ENCODE measurements around the gene CACNA1I.

The CACNA1I gene

DNA sequence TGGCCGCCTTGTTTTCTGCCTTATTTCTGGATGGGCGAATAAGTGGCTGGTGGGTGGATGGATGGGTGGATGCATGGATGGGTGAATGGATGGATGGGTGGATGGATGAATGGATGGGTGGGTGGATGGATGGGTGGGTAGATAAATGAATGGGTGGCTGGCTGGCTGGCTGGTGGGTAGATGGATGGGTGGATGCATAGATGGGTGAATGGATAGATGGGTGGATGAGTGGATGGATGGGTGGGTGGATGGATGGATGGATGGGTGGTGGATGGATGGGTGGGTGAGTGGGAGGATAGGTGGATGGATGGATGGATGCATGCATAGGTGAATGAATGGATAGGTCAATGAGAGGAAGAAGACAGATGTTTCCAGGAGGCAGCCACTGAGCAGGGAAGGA is 98.9 kb downstream of the CACNA1I start:
- DNase-seq (ENCODE audit: low read depth in 2 of 2): no peak

DNA sequence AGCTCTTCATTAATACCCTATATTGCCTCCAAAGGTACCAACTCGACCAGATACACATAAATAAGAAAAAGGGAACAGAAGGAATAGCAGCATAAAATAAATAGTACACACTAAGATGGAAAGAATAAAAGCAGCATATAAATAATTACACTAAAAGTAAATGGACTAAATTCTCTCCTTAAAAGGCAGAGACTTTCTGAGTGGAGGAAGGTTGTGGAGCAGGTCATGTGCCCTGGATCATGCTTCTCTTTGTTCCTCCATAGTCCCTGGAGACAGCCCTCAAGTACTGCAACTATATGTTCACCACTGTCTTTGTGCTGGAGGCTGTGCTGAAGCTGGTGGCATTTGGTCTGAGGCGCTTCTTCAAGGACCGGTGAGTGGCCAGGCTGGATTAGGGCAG is 101.4 kb downstream of the CACNA1I start:
- no peak for DNase-seq (ENCODE audit: low read depth in 2 of 2)

DNA sequence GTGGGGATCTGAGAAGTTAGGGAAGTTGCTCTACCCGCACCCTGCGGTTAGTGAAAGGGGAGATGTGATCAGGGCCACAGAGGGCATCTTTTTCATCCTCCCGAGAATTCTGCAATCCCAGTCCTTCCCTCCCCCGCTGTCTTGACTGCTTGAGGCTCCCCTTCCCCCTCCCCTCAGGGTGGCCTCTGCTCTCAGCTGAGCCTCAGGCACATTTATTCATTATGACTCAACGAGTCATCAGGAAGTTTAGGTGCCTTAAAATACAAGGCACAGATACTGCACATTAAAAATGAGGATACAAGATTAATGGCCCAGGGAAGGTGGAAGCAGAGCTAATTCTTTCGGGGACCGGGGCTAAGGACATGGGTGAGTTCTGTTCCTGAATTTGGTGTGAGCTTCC is 104.0 kb downstream of the CACNA1I start:
- no peak for DNase-seq (ENCODE audit: low read depth in 2 of 2)

DNA sequence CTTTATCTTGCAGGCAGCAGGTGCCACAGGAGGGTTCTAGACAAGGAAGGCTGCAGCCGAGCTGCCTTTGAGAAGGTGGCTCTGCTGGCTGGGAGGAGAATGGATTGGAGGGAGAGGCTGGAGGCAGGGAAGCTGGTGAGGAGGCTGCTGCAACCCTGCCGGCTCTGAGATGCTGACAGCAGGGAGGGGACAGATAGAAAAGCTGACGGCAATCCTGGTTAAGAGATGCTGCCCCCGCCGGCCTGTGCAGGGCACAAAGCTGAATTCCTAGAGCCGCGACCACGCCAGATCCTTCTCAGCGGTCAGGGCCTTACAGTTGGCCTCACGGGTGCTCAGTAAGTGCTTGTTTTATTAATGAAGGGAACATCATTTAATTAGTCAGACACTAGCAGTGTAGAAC is 105.4 kb downstream of the CACNA1I start:
- no peak for DNase-seq (ENCODE audit: low read depth in 2 of 2)

DNA sequence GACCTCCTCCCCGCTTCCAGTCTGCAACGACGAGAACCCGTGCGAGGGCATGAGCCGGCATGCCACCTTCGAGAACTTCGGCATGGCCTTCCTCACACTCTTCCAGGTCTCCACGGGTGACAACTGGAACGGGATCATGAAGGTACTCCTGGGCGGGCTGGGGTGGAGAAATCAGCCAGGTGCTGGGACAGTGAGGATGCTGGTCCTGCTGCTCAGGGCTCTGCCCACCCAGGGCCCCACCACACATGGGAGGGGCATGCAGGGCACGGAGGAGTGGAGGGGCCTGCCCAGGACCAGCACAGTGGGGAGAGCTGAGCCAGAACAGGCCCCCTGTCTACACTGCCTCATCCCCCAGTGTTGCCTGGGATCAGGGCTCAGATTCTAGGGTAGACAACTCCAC is 107.4 kb downstream of the CACNA1I start:
- DNase-seq (ENCODE audit: low read depth in 2 of 2): no peak

DNA sequence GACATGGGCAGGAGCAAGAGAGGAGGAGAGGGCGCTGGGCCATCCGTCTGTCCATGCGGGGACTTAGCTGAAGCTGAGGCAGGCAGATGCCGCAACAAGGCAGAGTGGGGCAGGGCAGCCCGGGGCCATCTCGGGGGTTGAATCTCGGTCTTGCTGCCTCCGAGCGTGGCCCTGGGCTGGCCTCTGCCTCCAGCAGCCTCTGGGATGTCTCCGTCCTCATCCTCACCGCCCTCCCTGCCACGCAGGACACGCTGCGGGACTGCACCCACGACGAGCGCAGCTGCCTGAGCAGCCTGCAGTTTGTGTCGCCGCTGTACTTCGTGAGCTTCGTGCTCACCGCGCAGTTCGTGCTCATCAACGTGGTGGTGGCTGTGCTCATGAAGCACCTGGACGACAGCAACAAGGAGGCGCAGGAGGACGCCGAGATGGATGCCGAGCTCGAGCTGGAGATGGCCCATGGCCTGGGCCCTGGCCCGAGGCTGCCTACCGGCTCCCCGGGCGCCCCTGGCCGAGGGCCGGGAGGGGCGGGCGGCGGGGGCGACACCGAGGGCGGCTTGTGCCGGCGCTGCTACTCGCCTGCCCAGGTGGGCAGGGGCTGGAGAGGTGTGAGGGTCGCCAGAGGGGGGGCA is 108.4 kb downstream of the CACNA1I start:
- no peak for DNase-seq (ENCODE audit: low read depth in 2 of 2)

DNA sequence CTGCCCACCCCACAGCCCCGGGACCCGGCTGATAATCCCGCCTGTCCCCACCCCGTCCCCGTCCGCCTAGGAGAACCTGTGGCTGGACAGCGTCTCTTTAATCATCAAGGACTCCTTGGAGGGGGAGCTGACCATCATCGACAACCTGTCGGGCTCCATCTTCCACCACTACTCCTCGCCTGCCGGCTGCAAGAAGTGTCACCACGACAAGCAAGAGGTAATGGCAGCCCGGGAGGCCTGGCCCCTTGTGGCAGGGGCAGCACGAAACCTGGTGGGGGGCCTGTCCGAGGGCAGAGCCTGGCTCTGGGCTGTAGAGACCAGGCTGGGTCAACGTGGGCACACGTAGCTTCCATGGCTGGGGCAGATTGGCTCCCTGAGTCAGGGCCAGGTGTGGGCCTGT is 109.1 kb downstream of the CACNA1I start:
- no peak for DNase-seq (ENCODE audit: low read depth in 2 of 2)

DNA sequence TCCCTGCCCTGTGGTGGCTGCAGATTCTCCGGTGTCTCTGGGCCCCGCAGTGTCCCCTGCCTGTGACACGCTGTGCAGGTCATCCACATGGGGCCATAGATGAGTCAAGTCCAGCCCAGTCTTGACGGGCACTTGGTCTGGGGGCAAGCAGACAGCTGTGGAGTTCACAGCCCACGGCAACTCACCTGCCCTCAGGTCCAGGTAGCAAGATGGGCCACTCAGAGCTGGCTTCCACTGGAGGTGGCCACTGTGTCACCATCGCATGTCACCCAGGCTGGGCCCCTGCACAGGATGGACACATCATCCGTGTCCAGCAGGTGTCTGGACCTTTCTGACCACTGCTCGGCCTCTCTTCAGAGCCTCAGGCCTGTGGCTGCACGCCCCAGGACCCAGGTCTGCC is 109.9 kb downstream of the CACNA1I start:
- no peak for DNase-seq (ENCODE audit: low read depth in 2 of 2)

DNA sequence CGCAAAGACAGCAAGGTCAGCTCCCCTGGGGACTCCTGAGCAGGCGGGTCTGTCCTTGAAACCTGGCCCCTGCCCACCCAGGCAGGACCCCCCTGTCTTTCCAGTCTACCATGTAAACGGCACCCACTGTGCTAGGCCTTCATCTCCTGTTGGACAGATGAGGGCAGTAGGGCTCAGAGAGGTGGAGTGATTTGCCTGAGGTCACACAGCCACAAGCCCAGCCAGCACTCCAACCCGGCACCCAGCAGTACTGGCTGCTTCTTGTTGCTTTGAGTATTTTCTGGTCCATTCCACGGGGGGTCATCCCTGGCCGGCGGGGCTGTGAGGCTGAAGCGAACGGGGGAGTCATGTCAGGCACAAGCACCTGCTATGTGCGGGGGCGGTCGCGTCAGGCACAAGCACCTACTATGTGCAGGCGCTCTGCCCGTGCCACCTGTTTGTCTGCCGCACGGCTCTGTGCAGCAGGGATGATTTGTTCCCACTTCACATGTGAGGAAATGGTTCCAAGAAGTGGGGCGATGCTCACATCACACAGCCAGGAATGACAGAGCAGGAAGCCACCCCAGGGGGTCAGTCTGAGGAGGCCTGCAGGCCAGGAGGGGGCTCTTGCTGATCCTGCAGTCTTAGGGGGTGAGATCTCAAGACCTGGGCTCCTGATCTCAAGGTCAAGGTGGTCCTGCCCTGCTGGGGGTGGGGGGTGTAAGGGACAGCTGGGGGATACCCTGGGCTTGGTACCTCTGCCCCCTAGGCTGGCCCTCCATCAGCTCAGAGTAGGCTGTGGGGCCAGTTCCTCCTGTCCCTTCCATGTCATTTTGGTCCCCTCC is 110.7 kb downstream of the CACNA1I start:
- DNase-seq (ENCODE audit: low read depth in 2 of 2): no peak

DNA sequence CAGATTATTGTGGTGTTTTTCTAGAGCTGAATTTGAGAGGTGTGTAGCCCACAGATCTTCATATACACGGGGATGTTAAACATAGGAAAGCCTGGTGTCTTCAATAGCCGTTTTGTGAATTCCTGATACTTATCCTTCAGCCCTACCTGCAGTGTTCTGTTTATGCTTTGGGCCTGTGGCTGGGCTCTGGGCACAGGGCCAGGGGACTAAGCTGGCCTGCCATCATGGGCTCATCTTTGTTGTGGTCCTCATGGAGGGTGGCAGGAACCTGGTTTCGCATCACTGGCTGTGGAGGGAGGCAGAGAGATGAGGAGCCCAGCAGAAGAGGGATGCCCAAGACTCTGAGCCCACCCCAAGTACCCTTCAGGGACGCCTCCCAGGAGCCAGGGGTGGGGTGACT is 112.4 kb downstream of the CACNA1I start:
- DNase-seq (ENCODE audit: low read depth in 2 of 2): no peak

DNA sequence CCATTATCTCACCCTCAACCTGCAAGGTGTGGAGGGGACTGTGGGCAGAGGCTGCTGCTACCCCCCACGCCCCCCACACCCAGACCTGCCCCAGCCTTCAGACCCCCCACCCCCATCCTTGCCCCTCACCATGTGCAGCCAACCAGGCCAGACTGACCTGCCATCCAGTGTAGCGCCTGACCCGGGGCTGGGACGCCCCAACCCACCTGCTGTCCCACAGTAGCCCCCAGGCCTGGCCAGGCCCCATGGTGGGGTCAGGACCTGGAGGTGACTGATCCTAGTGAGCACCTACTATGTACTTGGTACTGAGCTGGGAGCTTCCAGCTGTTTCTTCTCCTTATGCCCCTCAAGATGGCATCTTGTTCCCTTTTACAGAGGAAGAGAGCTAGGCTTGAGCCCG is 113.1 kb downstream of the CACNA1I start:
- DNase-seq (ENCODE audit: low read depth in 2 of 2): no peak

DNA sequence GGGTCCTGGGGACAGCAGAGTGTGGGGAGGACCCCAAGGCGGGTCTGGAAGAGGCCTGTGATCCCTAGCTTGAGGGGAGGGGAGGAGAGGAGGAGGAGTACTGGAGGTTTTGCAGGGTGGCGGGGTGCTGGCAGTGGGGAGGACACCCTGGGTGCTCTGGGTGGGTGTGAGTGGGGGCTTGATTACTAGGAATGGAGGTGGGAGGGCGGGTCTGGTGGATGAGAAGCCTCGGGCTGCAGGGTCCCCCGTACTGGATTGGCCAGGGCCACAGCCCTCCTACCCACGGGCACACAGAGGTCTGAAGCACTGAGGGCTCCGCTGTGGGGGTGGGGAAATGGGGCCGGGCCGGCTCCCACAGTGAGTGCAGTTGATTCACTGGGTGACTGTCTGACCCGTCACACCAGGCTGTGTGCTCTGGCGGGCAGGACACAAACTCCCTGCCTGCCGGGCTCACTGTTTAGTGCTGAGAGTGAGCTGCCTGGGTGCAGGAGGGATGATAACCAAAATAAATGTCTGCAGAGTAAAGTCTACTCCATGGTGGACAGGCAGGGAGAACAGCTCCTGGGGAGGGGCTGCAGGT is 114.2 kb downstream of the CACNA1I start:
- DNase-seq (ENCODE audit: low read depth in 2 of 2): no peak

DNA sequence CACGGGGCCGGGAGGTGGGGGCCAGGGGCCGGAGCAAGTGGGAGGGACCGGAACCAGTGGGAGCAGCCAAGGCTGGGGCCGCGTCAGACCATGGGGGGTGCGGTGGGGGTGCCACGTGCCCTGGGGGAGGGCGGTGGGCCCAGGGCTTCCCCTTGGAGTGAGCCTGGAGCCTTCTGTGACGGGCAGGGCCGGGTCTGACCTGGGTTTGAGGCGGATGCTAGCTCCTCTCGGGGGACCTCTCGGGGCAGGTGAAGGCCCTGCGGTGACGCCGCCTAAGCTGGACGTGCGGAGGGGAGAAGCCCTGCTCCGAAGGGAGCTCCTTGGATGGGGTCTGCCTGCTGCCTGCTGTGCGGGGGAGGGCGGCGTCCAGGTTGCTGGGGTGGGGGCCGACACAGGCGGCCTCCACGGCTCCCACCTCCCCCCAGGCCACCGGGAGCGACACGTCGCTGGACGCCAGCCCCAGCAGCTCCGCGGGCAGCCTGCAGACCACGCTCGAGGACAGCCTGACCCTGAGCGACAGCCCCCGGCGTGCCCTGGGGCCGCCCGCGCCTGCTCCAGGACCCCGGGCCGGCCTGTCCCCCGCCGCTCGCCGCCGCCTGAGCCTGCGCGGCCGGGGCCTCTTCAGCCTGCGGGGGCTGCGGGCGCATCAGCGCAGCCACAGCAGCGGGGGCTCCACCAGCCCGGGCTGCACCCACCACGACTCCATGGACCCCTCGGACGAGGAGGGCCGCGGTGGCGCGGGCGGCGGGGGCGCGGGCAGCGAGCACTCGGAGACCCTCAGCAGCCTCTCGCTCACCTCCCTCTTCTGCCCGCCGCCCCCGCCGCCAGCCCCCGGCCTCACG is 115.0 kb downstream of the CACNA1I start:
- DNase-seq (ENCODE audit: low read depth in 2 of 2): no peak

DNA sequence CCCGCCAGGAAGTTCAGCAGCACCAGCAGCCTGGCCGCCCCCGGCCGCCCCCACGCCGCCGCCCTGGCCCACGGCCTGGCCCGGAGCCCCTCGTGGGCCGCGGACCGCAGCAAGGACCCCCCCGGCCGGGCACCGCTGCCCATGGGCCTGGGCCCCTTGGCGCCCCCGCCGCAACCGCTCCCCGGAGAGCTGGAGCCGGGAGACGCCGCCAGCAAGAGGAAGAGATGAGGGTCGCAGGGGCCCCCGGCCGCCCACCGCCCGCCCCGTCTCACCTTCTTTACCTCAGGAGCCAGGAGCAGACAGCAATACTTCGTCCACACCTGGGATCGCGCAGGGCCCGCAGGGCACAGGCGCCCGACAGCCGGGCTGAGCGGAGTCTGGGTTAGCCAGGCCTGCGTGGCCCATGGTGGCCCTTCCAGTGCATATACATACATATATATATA is 115.6 kb downstream of the CACNA1I start:
- DNase-seq (ENCODE audit: low read depth in 2 of 2): no peak

DNA sequence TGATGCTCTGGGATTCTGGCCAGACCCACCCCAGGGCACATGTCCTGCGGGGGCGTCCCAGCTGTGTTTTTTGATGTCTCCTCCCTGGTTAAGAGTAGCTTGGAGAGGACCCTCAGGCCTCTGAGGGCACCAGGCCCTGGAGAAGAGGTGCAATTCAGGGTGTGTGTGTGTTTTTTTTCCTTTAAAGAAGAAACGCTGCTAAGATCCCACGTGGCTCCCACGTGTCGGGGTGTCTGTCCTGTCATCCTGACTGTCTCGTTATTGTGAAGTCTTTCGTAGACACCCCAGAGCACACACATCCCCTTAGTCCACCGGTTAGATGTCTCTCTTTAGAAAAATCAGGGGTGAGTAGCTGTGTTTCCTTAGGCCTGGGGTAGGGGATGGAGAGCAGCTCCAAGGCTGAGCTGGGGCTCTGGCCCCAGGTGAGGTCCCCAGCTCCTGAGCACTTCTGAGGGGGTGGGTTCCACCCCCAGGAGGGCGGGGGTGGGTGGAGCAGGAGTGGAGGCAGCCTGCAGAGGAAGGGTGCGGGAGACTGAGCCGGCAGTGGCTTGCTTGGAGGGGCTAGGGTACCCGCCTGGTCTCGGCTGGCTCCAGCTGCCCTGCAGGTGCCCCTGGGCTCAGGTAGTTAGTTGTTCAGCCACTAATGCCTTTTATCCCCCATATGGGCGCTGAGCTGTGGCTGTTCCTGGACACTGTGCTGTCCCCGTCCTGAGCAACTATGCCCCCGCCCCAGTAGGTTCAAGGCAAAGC is 116.4 kb downstream of the CACNA1I start:
- DNase-seq (ENCODE audit: low read depth in 2 of 2): no peak

DNA sequence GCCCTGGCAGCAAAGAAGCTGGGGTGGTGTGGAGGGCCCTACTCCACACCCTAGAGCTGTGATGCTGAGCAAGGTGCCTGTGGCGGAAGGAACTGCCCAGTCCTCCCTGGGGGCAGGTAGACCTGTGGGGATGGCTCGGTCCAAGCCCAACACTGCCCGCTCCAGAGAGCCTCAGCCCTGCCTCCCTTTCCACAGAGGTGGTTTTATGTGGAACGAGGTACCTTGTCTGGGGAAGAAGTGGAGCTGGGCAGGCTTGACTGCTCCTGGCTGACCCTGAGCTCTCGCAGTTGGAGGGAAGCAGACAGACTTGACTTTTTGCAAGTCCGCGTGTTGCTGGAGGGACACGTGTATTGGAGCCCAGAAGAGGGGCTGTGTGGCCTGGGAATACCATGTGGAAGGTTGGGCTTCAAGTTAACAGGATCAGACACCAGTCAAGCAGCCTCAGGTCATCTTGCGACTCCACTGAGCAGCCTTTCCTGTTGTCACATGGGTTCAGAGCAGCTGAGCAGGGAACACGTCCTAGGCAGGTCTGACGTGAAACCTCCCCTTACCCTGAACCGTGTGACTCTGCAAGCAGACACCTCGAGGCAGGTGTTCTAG is 117.7 kb downstream of the CACNA1I start:
- no peak for DNase-seq (ENCODE audit: low read depth in 2 of 2)

DNA sequence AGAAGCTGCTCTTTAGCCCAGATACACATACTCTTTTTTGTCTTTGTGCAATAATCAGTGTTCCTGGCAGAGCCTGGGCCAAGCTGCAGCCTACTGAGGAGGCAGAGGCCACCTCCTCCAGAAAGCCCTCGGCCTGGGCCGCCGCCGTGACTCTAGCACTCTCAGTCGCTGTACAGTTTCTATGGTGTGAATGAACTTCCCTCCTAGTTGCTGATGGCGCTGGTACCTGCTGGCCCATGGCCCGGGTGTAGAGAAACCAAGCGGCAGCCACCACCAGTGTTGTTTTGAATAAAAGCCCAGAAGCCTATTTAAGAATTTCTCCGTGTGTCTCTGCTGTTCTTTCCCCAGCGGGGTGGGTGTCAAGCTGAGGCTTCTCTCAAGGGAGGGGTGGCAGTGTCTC is 118.9 kb downstream of the CACNA1I start:
- DNase-seq (ENCODE audit: low read depth in 2 of 2): no peak

DNA sequence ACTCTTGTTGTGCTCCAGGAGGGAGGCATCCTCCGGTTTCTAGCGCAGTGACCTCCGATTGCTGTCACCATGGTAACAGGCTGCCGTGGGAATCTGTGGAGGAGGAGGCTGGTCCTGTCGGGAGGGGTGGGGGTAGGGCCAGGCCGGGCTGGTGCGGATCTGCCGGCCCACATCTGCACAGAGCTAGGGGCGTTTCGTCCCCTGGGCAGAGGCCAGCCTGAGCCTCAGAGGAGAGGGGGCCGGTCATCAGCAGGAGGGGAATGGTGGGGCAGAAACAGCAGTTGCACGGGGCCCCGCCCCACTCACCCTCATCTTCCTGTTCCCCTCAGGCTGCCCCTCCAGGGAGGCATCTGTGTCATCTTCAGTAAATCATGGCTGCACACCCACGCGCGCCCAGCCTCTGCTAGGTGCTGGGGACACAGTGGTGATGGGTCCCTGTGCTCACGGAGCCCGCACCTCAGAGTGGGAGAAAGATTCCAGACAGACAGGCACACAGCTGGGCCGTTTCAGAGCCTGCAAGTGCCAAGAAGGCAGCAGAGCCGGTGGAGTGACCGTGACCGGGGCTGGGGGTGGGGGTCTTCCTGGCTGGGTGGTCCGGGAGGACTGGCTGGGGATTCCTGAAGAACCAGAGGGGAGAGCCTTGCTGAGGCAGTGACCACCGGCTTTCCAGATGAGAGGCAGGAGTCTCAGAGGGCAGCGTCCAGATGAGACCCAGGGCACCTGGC is 120.5 kb downstream of the CACNA1I start:
- DNase-seq (ENCODE audit: low read depth in 2 of 2): no peak

DNA sequence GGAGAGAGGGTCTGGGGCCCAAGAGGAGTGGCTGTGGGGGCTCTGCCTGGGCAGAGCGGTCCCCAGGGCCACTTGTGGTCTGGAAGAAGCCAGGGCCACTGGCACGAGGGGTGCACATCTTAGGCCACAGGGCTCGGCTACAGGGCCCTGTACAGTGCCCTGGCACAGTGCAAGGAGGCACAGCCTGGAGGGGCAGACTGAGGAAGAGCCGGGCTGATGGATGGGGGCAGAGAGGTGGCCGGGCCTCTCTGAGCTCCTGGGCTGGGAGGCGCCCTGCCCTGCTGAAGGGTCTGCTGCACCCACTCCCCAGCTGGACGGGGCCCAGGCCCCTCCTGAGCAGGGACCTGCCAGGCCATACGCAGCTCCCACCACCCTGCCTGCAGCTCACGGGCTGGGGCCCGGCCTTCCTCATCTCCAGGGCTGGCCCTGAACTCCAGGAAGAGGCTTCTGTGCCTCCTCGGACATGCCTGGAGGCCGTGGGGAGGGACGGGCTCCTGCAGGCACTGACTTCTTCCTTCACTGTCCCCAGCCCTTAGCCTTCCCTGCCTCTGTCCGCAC is 123.5 kb downstream of the CACNA1I start:
- DNase-seq (ENCODE audit: low read depth in 2 of 2): no peak

DNA sequence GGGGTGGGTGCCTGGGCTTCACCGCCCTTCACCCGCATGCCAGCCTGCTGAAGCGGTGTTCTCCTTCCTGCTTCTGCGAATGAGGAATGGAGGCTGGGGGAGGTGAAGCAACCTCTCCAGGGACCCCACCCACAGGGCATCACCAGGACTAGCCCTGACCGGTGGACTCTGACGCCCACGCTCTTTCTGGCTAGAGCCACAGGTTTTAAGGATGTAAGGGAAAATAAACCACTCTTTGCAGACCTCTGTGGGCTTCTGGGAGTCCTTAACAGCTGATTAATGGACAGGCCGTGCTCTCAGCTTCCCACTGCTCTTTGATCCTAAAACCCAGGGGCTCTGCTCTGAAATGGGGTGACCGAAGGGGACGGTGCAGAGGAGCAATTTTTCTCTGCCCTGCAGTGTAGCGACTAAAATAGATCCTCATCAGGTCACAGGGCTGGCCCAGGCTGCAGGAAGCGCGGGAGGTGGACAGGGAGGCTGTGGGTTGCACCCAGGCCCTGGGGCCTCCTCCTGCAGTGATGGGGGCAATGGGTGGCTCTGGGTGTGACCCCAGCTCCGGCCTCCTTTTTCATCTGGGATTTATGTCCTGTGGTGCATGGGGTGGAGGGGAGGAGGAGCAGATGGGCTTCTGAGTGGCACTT is 127.4 kb downstream of the CACNA1I start:
- no peak for DNase-seq (ENCODE audit: low read depth in 2 of 2)
